HG03342 (cell line): ENCODE measurements around the gene SLC52A1.
"Not testable (repeated sequence)": the region's sequence is repeated elsewhere in the genome, so short reads cannot be mapped to it uniquely, and the experiment has no call there.

ENCODE experiments used
- ATAC-seq: cut with Tn5 transposase; IDR thresholded peaks from one replicate; pipeline ENCODE4 v1.9.1; 2021; ENCODE audit warnings: mild to moderate bottlenecking, moderate library complexity; ENCODE audit not compliant: unreplicated experiment

Gene SLC52A1

GRCh38 chr17:5031365-5032082 is 3.7 kb downstream of the SLC52A1 start:
- ATAC-seq, result peak; percentile 62

GRCh38 chr17:5030168-5030567 is 5.1 kb downstream of the SLC52A1 start:
- ATAC-seq, result not testable (repeated sequence)

- no peak for ATAC-seq
These were observed 7.3 kb downstream of the SLC52A1 start for GRCh38 chr17:5027916-5028315.

- ATAC-seq, result no peak
These were observed 7.9 kb downstream of the SLC52A1 start for GRCh38 chr17:5027299-5027698.

GRCh38 chr17:5024604-5025003 is 10.6 kb downstream of the SLC52A1 start:
- ATAC-seq, result no peak

GRCh38 chr17:5023588-5024147 is 11.6 kb downstream of the SLC52A1 start:
- ATAC-seq, result no peak

- no peak for ATAC-seq
These were observed 13.0 kb downstream of the SLC52A1 start for GRCh38 chr17:5022171-5022711.

GRCh38 chr17:5020502-5021023 is 14.7 kb downstream of the SLC52A1 start:
- no peak for ATAC-seq

GRCh38 chr17:5019475-5019956 is 15.7 kb downstream of the SLC52A1 start:
- ATAC-seq, result no peak

GRCh38 chr17:5014357-5014756 is 20.9 kb downstream of the SLC52A1 start:
- ATAC-seq, result no peak

- no peak for ATAC-seq
These were observed 23.3 kb downstream of the SLC52A1 start for GRCh38 chr17:5011928-5012327.

GRCh38 chr17:5003214-5003867 is 31.9 kb downstream of the SLC52A1 start:
- no peak for ATAC-seq

GRCh38 chr17:5002121-5002788 is 33.0 kb downstream of the SLC52A1 start:
- no peak for ATAC-seq

- ATAC-seq, result no peak
These were observed 35.0 kb downstream of the SLC52A1 start for GRCh38 chr17:5000237-5000639.

- no peak for ATAC-seq
These were observed 35.7 kb downstream of the SLC52A1 start for GRCh38 chr17:4999430-5000093.

- ATAC-seq, result no peak
These were observed 36.3 kb downstream of the SLC52A1 start for GRCh38 chr17:4998732-4999429.

- peak; percentile 16 for ATAC-seq
These were observed 37.0 kb downstream of the SLC52A1 start for GRCh38 chr17:4998027-4998731.

- ATAC-seq, result peak; percentile 78
These were observed 37.8 kb downstream of the SLC52A1 start, which contains the start of the genes INCA1 and KIF1C for GRCh38 chr17:4997302-4998026. Gene INCA1, minus strand, starts transcription at chr17:4997522. Its CDS starts 3,085 bp downstream, at chr17:4994437. Gene KIF1C, plus strand, starts transcription at chr17:4997950. Its CDS starts 2,297 bp downstream, at chr17:5000247.
